Stimulated activated CD4-positive, alpha-beta T cell treated with anti-CD3 and anti-CD28 coated beads, Interleukin-15, amount 100 ng/mL, for 48 hours (primary cell): ENCODE measurements around the gene RBM33.
"Not testable (repeated sequence)": the region's sequence is repeated elsewhere in the genome, so short reads cannot be mapped to it uniquely, and the experiment has no call there.

Experiments used
- DNase-seq, 2 donors: peaks; one replicate each; pipeline ENCODE4 v3.0.0-alpha.2; 2020; ENCODE audit warnings: low read depth in 2 of 2

RBM33 gene

GRCh38 chr7:155644178-155644970, at the start of gene RBM33:
TSS of gene RBM33 (plus strand) at chr7:155644661. CDS start at chr7:155644877, 216 bp downstream.
- peak; percentile 76 to 77 for DNase-seq

GRCh38 chr7:155594961-155595366, 49.5 kb upstream of the RBM33 start:
- DNase-seq, result no peak

- no peak for DNase-seq
Measured at GRCh38 chr7:155597753-155598140, 46.7 kb upstream of the RBM33 start.

GRCh38 chr7:155598810-155599210, 45.7 kb upstream of the RBM33 start:
- peak; percentile 66 to 79 for DNase-seq

DNA sequence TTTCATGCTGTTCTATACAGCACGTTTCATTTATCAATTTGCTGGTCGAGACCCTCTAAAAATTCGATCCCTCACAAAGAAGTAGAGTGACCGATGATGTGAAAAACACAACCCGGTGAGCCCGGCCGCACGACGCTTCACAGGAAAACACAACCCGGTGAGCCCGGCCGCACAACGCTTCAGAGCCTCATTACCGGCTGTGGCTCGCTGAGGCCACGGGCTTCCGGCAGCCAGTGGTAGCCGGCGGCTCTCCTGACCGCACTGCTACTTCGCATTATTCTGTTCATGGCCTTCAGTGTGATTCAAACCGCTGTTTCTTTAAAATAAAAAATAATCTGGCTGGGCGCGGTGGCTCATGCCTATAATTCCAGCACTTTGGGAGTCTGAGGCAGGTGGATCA, 42.3 kb upstream of the RBM33 start:
- no peak for DNase-seq

- DNase-seq, result no peak
Measured at GRCh38 chr7:155602750-155603149, 41.7 kb upstream of the RBM33 start.

GRCh38 chr7:155603205-155603857, 41.1 kb upstream of the RBM33 start:
- no peak for DNase-seq

GRCh38 chr7:155603858-155604503, 40.5 kb upstream of the RBM33 start:
- no peak for DNase-seq

GRCh38 chr7:155604504-155604997, 39.9 kb upstream of the RBM33 start:
- DNase-seq, result no peak

DNA sequence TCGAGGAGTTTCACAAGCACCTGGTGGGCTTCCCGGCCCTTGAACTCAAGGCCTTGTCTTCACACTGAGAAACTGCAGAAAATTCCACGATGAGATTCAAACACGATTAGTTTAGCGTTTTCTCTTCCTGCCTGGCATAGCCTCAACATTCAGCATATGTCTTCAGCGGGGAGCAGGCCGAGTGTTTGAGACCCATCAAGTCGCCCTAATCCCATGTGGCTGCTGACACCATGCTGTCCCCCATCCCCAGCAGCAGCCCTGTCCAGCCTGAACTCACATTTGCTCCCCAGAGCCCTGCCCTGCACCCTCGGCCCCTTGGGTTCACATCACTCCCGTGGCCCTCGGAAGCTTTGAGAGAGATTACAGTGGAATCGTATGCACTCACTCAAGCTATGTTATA, 35.3 kb upstream of the RBM33 start:
- DNase-seq, result no peak

GRCh38 chr7:155610633-155611193, 33.7 kb upstream of the RBM33 start:
- DNase-seq, result no peak

GRCh38 chr7:155611808-155612447, 32.5 kb upstream of the RBM33 start:
- no peak for DNase-seq

DNA sequence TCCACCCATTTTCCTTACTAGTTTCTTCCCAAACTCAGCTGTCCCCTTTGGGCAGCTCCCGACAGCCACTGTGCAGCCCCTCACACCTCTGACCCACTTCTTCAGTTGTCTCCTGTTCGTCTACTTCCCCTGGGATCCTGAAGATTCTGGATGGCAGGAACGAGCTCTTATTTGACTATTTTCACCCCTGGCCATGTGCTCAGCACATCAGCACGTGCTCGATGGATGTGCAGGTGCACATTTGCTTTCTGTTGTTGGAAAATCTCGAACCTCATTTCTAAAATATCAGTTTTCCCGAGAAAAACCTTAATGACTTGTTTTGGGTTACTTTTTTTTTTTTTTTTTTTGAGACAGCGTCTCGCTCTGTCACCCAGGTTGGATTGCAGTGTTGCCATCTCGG, 31.8 kb upstream of the RBM33 start:
- no peak for DNase-seq

DNA sequence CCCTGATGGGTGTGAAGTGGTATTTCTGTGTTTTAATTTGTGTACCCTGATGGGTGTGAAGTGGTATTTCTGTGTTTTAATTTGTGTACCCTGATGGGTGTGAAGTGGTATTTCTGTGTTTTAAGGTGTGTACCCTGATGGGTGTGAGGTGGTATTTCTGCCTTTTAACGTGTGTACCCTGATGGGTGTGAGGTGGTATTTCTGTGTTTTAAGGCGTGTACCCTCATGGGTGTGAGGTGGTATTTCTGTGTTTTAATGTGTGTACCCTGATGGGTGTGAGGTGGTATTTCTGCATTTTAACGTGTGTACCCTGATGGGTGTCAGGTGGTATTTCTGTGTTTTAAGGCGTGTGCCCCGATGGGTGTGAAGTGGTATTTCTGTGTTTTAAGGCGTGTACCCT, 29.4 kb upstream of the RBM33 start:
- not testable (repeated sequence) for DNase-seq

GRCh38 chr7:155618708-155619633, 25.5 kb upstream of the RBM33 start:
- DNase-seq, result no peak

- DNase-seq, result no peak
Measured at GRCh38 chr7:155619634-155620271, 24.7 kb upstream of the RBM33 start.

- no peak for DNase-seq
Measured at GRCh38 chr7:155620497-155620896, 24.0 kb upstream of the RBM33 start.

GRCh38 chr7:155621418-155621980, 23.0 kb upstream of the RBM33 start:
- DNase-seq, result no peak

DNA sequence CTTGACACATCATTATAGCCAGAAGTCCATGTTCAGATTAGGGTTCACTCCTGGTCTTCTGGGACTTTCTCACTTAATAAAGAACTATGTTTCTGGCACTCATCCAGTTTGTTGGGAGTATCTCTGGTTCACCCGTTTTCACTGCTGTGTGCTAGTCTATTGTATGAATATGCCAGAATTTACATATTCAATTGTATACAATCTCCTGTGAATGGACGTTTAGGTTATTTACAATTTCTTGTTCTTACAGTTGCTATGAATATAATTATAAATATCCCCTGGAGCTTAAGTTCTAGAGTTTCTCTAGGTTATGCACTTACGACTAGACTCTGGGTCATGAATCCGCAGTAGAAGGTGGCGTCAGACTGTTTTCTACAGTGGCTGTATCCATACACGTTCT, 20.0 kb upstream of the RBM33 start:
- DNase-seq, result no peak

- no peak for DNase-seq
Measured at GRCh38 chr7:155625557-155625956, 18.9 kb upstream of the RBM33 start.
